Keratinocyte (primary cell): ENCODE data around the gene FANCI.

Source experiments
- EZH2 ChIP-seq: IDR thresholded peaks from one replicate; pipeline ENCODE4 v1.6.1; 2012; ENCODE audit warnings: inconsistent platforms, mild to moderate bottlenecking, low read length, moderate library complexity
- TF ChIP-seq, protein P1 (sequence below), 3 experiments: IDR thresholded peaks in 1 of 3; conservative IDR thresholded peaks in 1 of 3; optimal IDR thresholded peaks in 1 of 3; 2 replicates in 2 of 3; 3 replicates in 1 of 3; pipeline versions ENCODE3 to v1.5.1; 2011; ENCODE audit warnings: low read length in 3 of 3, mild to moderate bottlenecking in 3 of 3, moderate library complexity in 2 of 3, control low read depth in 1 of 3, inconsistent platforms in 1 of 3; ENCODE audit not compliant: insufficient read depth in 2 of 3; ENCODE audit errors: extremely low read depth in 1 of 3

GRCh38 chr15:89320200-89320599, 76.4 kb downstream of the FANCI start:
- TF ChIP-seq EZH2, result no peak
- TF ChIP-seq, protein P1, sequence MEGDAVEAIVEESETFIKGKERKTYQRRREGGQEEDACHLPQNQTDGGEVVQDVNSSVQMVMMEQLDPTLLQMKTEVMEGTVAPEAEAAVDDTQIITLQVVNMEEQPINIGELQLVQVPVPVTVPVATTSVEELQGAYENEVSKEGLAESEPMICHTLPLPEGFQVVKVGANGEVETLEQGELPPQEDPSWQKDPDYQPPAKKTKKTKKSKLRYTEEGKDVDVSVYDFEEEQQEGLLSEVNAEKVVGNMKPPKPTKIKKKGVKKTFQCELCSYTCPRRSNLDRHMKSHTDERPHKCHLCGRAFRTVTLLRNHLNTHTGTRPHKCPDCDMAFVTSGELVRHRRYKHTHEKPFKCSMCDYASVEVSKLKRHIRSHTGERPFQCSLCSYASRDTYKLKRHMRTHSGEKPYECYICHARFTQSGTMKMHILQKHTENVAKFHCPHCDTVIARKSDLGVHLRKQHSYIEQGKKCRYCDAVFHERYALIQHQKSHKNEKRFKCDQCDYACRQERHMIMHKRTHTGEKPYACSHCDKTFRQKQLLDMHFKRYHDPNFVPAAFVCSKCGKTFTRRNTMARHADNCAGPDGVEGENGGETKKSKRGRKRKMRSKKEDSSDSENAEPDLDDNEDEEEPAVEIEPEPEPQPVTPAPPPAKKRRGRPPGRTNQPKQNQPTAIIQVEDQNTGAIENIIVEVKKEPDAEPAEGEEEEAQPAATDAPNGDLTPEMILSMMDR (optimal IDR thresholded peaks at IDR 0.05 in 1 of 3, IDR thresholded peaks at IDR 0.05 in 1 of 3, conservative IDR thresholded peaks at IDR 0.05 in 1 of 3; ENCODE audit: extremely low read depth in 1 of 3, insufficient read depth in 2 of 3, low read length in 3 of 3), result no peak
